GM12875 (cell line): Measurements from ENCODE around the gene PNMA8B.

Source experiments
- H3K4me3 ChIP-seq: one replicate; pipeline ENCODE4 v1.5.1; 2011; ENCODE audit warnings: low read depth, low read length, control low read depth
- TF ChIP-seq, protein P1 (sequence below): IDR thresholded peaks from 2 replicates; pipeline ENCODE4 v1.5.1; 2011; ENCODE audit warnings: low read depth, mild to moderate bottlenecking, control low read depth, inconsistent platforms, low read length, moderate library complexity, borderline replicate concordance; ENCODE audit not compliant: insufficient read depth

The PNMA8B gene

DNA sequence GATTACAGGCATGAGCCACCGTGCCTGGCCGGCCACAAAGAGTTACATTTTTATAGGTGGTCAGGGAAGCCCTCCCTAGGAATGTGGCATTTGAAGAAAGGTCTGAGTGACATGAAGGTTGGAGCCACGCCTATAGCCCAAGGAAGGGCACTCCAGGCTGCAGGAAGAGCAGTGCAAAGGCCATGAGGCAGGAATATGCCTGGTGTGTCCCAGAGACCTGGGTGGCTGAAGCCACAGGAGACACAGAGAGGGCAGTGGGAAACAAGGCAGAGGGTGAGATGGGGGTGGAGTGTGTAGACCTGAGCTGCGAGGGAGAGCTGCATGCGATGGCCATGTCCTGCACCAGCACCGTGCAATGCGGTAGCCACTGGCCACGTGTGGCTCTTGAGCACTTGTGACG lies 4.9 kb downstream of the PNMA8B start:
- no peak overlapping the region for H3K4me3 ChIP-seq
- TF ChIP-seq, protein P1, sequence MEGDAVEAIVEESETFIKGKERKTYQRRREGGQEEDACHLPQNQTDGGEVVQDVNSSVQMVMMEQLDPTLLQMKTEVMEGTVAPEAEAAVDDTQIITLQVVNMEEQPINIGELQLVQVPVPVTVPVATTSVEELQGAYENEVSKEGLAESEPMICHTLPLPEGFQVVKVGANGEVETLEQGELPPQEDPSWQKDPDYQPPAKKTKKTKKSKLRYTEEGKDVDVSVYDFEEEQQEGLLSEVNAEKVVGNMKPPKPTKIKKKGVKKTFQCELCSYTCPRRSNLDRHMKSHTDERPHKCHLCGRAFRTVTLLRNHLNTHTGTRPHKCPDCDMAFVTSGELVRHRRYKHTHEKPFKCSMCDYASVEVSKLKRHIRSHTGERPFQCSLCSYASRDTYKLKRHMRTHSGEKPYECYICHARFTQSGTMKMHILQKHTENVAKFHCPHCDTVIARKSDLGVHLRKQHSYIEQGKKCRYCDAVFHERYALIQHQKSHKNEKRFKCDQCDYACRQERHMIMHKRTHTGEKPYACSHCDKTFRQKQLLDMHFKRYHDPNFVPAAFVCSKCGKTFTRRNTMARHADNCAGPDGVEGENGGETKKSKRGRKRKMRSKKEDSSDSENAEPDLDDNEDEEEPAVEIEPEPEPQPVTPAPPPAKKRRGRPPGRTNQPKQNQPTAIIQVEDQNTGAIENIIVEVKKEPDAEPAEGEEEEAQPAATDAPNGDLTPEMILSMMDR: no peak

GRCh38 chr19:46489445-46490272 lies 6.0 kb downstream of the PNMA8B start:
- TF ChIP-seq, protein P1: no peak
- no peak overlapping the region for H3K4me3 ChIP-seq

GRCh38 chr19:46488551-46488950 lies 7.1 kb downstream of the PNMA8B start:
- H3K4me3 ChIP-seq: no peak overlapping the region

DNA sequence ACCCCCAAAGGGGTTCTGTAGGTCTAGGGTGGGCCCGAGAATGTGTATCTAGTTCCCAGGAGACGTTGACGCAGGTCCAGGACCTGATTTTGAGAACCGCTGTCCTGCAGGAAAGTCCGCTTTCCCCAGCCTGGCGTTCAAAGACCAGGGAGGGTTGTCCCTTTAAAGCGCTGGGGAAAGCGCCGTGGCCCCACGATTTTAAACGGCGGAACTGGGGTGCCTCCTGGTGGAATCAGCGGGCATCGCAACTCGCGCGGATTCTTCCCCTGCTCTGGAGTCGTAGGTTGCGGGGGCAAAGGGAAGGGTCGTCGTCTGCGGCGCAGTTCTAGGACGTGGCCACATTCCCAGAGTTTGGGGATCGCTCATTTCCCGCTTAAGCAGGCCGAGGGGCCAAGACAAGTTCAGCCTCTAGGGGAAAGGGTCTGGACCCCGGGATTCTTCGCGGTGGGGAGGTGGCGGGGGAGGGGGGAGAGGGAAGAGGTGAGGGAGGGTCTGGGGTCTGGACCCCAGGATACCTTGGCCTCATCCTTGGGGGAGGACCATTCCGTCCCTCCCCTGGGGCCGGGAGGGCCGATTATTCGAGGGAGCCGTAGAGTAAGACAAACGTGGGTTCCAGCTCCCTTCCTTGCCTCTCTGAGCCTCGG lies 7.7 kb downstream of the PNMA8B start:
- TF ChIP-seq, protein P1: peak; percentile 93
- no peak overlapping the region for H3K4me3 ChIP-seq

More at GRCh38 chr19:46488551-46488950, 7.1 kb downstream of the PNMA8B start:
- TF ChIP-seq, protein P1: no peak

DNA sequence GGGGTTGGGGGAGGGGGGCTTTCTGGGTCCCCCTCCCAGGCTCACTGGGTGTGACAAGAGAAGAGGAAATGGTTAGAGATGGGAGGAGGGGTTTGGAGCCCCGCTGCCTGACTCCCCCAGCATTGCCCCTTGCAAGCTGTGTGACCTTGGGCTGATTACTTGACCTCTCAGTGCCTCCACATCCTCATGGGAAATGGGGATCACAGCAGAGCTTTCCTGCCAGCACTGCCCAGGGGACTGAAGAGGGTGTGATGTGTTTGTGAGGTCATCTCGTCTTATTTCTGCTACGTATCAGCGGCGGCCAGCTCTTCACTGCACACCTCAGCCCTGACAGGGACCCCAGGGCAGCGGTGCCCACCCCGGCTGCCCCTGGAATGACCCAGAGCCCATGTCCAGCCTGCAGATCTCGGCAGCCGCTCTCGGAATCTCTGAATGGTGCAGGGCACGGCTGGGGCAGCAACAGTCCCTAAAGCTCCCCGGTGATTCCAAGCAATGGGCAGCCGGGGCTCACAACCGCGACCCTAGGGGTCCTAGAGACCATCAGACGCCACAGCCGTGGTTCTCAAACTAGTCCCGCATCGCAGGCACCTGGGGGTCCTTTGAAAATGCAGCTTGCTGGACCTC lies 8.4 kb downstream of the PNMA8B start:
- TF ChIP-seq, protein P1: no peak

DNA sequence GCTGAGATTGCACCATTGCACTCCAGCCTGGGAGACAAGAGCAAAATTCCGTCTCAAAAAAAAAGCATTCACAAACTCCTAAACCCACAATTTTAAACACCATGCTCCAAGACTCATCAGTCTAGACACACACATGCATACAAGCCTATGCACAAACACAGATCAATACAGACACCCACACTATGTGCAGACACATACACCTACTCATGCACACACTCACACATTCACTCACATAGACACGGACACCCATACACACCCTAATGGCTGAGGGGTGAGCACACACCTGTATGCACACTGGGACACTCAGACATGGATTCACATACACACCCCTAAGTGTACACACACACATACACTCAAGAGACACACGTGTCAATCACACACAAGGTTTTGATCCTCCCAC lies 9.3 kb downstream of the PNMA8B start:
- TF ChIP-seq, protein P1: no peak
- no peak overlapping the region for H3K4me3 ChIP-seq

More for the DNA sequence above, 8.4 kb downstream of the PNMA8B start:
- H3K4me3 ChIP-seq: no peak overlapping the region
